GM12878 (cell line): ENCODE results near the gene HSPA12B. TPM values are rescaled to one million over a fixed set of nuclear protein-coding genes. Genes with fewer than 3 reads are reported as not detected.

Experiments
- ATAC-seq: fragments of 200-7000 bp; cut with Tn5 transposase; 3 replicates; pipeline ENCODE4 v1.9.1; 2020; ENCODE audit warnings: mild to moderate bottlenecking, moderate library complexity
- BruUV-seq: library from RNA; stranded (reverse); fragments of 400-500 nt; replicated peaks from 2 replicates; lab custom pipeline; 2021; lab: Mats Ljungman, UMichigan
- CTCF ChIA-PET: fragments of 300-600 bp; sonication (Branson Sonifier 250); formaldehyde crosslinking; extraction: SDS; loops from one replicate; lab custom pipeline; 2021; ENCODE audit warnings: inconsistent platforms; lab: Yijun Ruan, JAX
- POLR2A ChIA-PET: fragments of 350-600 bp; formaldehyde crosslinking; extraction: SDS; loops from one replicate; lab custom pipeline; 2021; ENCODE audit warnings: inconsistent platforms; lab: Charles Lee
- RAD21 ChIA-PET: fragments of 300-600 bp; sonication (Branson Sonifier 250); formaldehyde crosslinking; loops from one replicate; lab custom pipeline; 2023; ENCODE audit warnings: antibody characterized with exemption; ENCODE audit not compliant: unreplicated experiment; lab: Charles Lee
- SMC1A ChIA-PET: fragments of 300-600 bp; sonication (Branson Sonifier 250); formaldehyde crosslinking; loops from one replicate; lab custom pipeline; 2023; ENCODE audit not compliant: unreplicated experiment, uncharacterized antibody; lab: Charles Lee
- DNase-seq: peaks from one replicate; pipeline ENCODE4 v3.0.0-alpha.2; 2011; ENCODE audit warnings: low read depth, low spot score
- FAIRE-seq: peaks from 3 replicates; lab custom pipeline; 2011; peaks lifted over from hg19 to GRCh38; lab: Jason Lieb, UNC
- H2AFZ ChIP-seq: 2 replicates; pipeline ENCODE4 v1.6.0; 2011; ENCODE audit warnings: low read depth, low read length, control low read depth; ENCODE audit not compliant: control insufficient read depth
- H3K27ac ChIP-seq: 2 replicates; pipeline ENCODE4 v1.5.1; 2011; ENCODE audit warnings: control low read depth; ENCODE audit not compliant: control insufficient read depth, insufficient read depth
- H3K27me3 ChIP-seq, 2 experiments: replicated peaks in 1 of 2; 2 replicates each; pipeline versions ENCODE4 v1.6.0 to v1.6.1; 2011; ENCODE audit warnings: low read length in 1 of 2; ENCODE audit not compliant: control insufficient read depth in 2 of 2, insufficient read depth in 2 of 2
- H3K36me3 ChIP-seq, 2 experiments: 2 replicates each; pipeline ENCODE4 v1.5.1; 2011; ENCODE audit warnings: low read length in 1 of 2; ENCODE audit not compliant: control insufficient read depth in 2 of 2, insufficient read depth in 2 of 2
- H3K4me1 ChIP-seq: 2 replicates; pipeline ENCODE4 v1.6.1; 2011; ENCODE audit warnings: mild to moderate bottlenecking, low read length, moderate library complexity, mixed read lengths; ENCODE audit not compliant: control insufficient read depth, insufficient read depth
- H3K4me2 ChIP-seq: 2 replicates; pipeline ENCODE4 v1.6.0; 2011; ENCODE audit warnings: control low read depth; ENCODE audit not compliant: control insufficient read depth, insufficient read depth
- H3K4me3 ChIP-seq: fragments of 200-600 bp; sonication (generic); 2 replicates; pipeline ENCODE4 v1.5.1; 2016
- H3K79me2 ChIP-seq: 2 replicates; pipeline ENCODE4 v1.6.0; 2011; ENCODE audit warnings: low read length; ENCODE audit not compliant: control insufficient read depth, insufficient read depth
- H3K9ac ChIP-seq: 2 replicates; pipeline ENCODE4 v1.8.0; 2011; ENCODE audit warnings: low read length, control low read depth, mixed read lengths; ENCODE audit not compliant: control insufficient read depth, insufficient read depth
- H3K9me3 ChIP-seq: replicated peaks from 3 replicates; pipeline ENCODE4 v1.5.1; 2011; ENCODE audit warnings: mild to moderate bottlenecking, low read length; ENCODE audit not compliant: control insufficient read depth, insufficient read depth
- H4K20me1 ChIP-seq: 2 replicates; pipeline ENCODE4 v1.6.0; 2011; ENCODE audit not compliant: control insufficient read depth, insufficient read depth
- CUX1 ChIP-seq: IDR thresholded peaks from 2 replicates; pipeline ENCODE4 v1.6.1; 2012; ENCODE audit warnings: improper control_type of control experiment, low read depth, low read length; ENCODE audit not compliant: insufficient replicate concordance
- SMARCA5 ChIP-seq: fragments of 450-650 bp; IDR thresholded peaks from 2 replicates; pipeline ENCODE4 v1.6.1; 2017; ENCODE audit warnings: mild to moderate bottlenecking
- TBL1XR1 ChIP-seq: IDR thresholded peaks from 2 replicates; pipeline ENCODE4 v1.6.1; 2012; ENCODE audit warnings: low read depth, low read length, improper control_type of control experiment
- WRNIP1 ChIP-seq: IDR thresholded peaks from 2 replicates; pipeline ENCODE4 v1.6.1; 2011; ENCODE audit warnings: low read depth, low read length, improper control_type of control experiment, borderline replicate concordance
- WGBS: methylation state at CpG from one replicate; pipeline ENCODE4 v1.1.6; 2016; ENCODE audit warnings: low lambda C conversion rate; ENCODE audit not compliant: insufficient replicate concordance, insufficient coverage; ENCODE audit errors: missing lambda C conversion rate; 5-methylcytosine and 5-hydroxymethylcytosine counted together
- in situ Hi-C: fragments of 300-500 bp; cut with MboI; formaldehyde crosslinking; loops from 9 replicates; pipeline ENCODE4 v1.14.3; 2018; ENCODE audit warnings: mixed read lengths
- intact Hi-C: fragments of 100-400 bp; cut with micrococcal nuclease; formaldehyde crosslinking; loops from one replicate; pipeline ENCODE4 v1.14.2; 2022; ENCODE audit not compliant: unreplicated experiment
- polyA plus RNA-seq, 11 experiments: library from polyadenylated mRNA; depleted of rRNA in 4 of 11; unstranded in 6 of 11; stranded (reverse) in 5 of 11; fragments of >200 nt; fragmentation: Nextera tagmentation in 4 of 11; fragmentation: Illumina TruSeq in 1 of 11; extraction: Ambion mirVana in 4 of 11; extraction: Trizol in 1 of 11; gene quantifications; 1 replicate in 1 of 11; 2 replicates in 10 of 11; pipeline versions ENCODE4 v1.2.1 to v1.2.3, GENCODE V29; 2011 to 2016; ENCODE audit warnings: inconsistent platforms in 2 of 11, missing spikeins in 2 of 11, low read depth in 1 of 11
- total RNA-seq, 4 experiments: library from RNA; depleted of rRNA in 3 of 4; stranded (reverse); fragments of >200 nt in 3 of 4; fragmentation: Illumina TruSeq in 1 of 4; extraction: Trizol in 1 of 4; gene quantifications; 2 replicates each; pipeline versions ENCODE4 v1.2.1 to v1.2.3, GENCODE V29; 2013 to 2021
- TF ChIP-seq, protein P1 (sequence below): fragments of 450-650 bp; IDR thresholded peaks from 2 replicates; pipeline ENCODE4 v1.6.1; 2017; ENCODE audit warnings: mild to moderate bottlenecking, low read depth, inconsistent platforms; ENCODE audit not compliant: poor library complexity, severe bottlenecking
- TF ChIP-seq, protein P2 (sequence below): fragments of 450-650 bp; formaldehyde crosslinking; IDR thresholded peaks from 2 replicates; pipeline ENCODE4 v1.5.0; 2022; ENCODE audit warnings: mild to moderate bottlenecking, missing genetic modification characterization
- TF ChIP-seq, protein P3 (sequence below): fragments of 450-650 bp; IDR thresholded peaks from 2 replicates; pipeline ENCODE4 v1.6.1; 2016; ENCODE audit warnings: mild to moderate bottlenecking

HSPA12B gene
- total and polyA plus RNA-seq, 10 of the 15 experiments (the other 5 are each of a cell fraction or from before 2014, with no cell fraction given): 0.08 TPM; not detected in 9

DNA sequence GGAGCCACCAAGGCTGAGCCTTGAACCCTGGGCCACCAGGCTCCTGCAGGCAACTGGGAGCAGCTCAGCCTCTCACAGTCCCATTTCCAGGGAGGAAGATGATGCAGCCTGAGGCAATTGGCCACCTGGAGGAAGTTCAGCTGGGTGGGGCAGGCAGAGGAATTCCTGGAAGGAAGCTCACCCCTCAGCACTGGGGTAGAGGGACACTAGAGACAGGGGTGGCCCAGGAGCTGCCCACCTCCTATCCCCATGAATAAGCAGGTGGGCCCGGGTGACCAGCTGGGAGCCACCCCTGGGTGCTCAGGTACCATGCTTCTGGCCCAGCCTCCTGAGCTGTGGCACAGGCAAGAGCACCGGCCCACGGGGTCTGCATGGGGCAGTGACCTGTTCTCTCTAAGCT, 3.6 kb upstream of the HSPA12B start:
- CTCF ChIA-PET: no interaction called here
- H3K79me2 ChIP-seq: no peaks in the 10 kb centered on the region
- no peak overlapping the region for H3K9ac ChIP-seq
- BruUV-seq: no TSS peak
- H3K27me3 ChIP-seq: peaks cover 1 to 4% of the 10 kb centered on the region in 2 experiments; a peak in 1 of 4 replicates
- RAD21 ChIA-PET: no interaction called here
- no peaks in the 10 kb centered on the region for H3K9me3 ChIP-seq
- FAIRE-seq (no peak), ATAC-seq (no peak), DNase-seq (no peak)
- no peaks in the 10 kb centered on the region for H3K4me1 ChIP-seq
- no peaks in the 10 kb centered on the region for H3K36me3 ChIP-seq
- no peak overlapping the region for H2AFZ ChIP-seq
- H4K20me1 ChIP-seq: no peaks in the 10 kb centered on the region
- in situ Hi-C loops (no loop called here), intact Hi-C loops (no loop called here)
- SMC1A ChIA-PET: no interaction called here
- H3K4me2 ChIP-seq: no peak overlapping the region
- no peak overlapping the region for H3K4me3 ChIP-seq
- WGBS: 0% methylated on average over 3 of the region's 3 CpGs
- POLR2A ChIA-PET: no interaction called here
- H3K27ac ChIP-seq: no peak overlapping the region
- TF ChIP-seq, protein P1, sequence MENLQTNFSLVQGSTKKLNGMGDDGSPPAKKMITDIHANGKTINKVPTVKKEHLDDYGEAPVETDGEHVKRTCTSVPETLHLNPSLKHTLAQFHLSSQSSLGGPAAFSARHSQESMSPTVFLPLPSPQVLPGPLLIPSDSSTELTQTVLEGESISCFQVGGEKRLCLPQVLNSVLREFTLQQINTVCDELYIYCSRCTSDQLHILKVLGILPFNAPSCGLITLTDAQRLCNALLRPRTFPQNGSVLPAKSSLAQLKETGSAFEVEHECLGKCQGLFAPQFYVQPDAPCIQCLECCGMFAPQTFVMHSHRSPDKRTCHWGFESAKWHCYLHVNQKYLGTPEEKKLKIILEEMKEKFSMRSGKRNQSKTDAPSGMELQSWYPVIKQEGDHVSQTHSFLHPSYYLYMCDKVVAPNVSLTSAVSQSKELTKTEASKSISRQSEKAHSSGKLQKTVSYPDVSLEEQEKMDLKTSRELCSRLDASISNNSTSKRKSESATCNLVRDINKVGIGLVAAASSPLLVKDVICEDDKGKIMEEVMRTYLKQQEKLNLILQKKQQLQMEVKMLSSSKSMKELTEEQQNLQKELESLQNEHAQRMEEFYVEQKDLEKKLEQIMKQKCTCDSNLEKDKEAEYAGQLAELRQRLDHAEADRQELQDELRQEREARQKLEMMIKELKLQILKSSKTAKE: no peak
- TF ChIP-seq, protein P2, sequence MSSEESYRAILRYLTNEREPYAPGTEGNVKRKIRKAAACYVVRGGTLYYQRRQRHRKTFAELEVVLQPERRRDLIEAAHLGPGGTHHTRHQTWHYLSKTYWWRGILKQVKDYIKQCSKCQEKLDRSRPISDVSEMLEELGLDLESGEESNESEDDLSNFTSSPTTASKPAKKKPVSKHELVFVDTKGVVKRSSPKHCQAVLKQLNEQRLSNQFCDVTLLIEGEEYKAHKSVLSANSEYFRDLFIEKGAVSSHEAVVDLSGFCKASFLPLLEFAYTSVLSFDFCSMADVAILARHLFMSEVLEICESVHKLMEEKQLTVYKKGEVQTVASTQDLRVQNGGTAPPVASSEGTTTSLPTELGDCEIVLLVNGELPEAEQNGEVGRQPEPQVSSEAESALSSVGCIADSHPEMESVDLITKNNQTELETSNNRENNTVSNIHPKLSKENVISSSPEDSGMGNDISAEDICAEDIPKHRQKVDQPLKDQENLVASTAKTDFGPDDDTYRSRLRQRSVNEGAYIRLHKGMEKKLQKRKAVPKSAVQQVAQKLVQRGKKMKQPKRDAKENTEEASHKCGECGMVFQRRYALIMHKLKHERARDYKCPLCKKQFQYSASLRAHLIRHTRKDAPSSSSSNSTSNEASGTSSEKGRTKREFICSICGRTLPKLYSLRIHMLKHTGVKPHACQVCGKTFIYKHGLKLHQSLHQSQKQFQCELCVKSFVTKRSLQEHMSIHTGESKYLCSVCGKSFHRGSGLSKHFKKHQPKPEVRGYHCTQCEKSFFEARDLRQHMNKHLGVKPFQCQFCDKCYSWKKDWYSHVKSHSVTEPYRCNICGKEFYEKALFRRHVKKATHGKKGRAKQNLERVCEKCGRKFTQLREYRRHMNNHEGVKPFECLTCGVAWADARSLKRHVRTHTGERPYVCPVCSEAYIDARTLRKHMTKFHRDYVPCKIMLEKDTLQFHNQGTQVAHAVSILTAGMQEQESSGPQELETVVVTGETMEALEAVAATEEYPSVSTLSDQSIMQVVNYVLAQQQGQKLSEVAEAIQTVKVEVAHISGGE: no peak
- TF ChIP-seq, protein P3, sequence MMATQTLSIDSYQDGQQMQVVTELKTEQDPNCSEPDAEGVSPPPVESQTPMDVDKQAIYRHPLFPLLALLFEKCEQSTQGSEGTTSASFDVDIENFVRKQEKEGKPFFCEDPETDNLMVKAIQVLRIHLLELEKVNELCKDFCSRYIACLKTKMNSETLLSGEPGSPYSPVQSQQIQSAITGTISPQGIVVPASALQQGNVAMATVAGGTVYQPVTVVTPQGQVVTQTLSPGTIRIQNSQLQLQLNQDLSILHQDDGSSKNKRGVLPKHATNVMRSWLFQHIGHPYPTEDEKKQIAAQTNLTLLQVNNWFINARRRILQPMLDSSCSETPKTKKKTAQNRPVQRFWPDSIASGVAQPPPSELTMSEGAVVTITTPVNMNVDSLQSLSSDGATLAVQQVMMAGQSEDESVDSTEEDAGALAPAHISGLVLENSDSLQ: no peak
- TF ChIP-seq CUX1: no peak
- no peak for TF ChIP-seq TBL1XR1
- TF ChIP-seq WRNIP1: no peak
- no peak for TF ChIP-seq SMARCA5
